B cell (primary cell): ENCODE data around the gene HSPBAP1.

Experiments
- CTCF ChIP-seq: fragments of 200-600 bp; IDR thresholded peaks from one replicate; pipeline ENCODE4 v1.8.0; 2022; ENCODE audit warnings: antibody characterized with exemption, mild to moderate bottlenecking
- EZH2 ChIP-seq: IDR thresholded peaks from 2 replicates; pipeline ENCODE4 v1.6.1; 2012; ENCODE audit warnings: borderline replicate concordance, low read depth, mild to moderate bottlenecking, moderate library complexity, low read length; ENCODE audit not compliant: insufficient read depth, poor library complexity, severe bottlenecking

GRCh38 chr3:122755491-122755890 is 38.1 kb downstream of the HSPBAP1 start:
- TF ChIP-seq CTCF, result no peak
- TF ChIP-seq EZH2, result no peak
